Mesothelial cell of epicardium (in vitro differentiated cells): ENCODE results near the gene ZNF532. TPM values are rescaled to one million over a fixed set of nuclear protein-coding genes. Genes with fewer than 3 reads are reported as not detected.
A peak's percentile ranks its signal among the peaks of the same experiment; 100 is the strongest.

Source experiments
- DNase-seq, 2 experiments: peaks; one replicate each; pipeline ENCODE4 v3.0.0; 2021; ENCODE audit warnings: low spot score in 2 of 2; ENCODE audit not compliant: unreplicated experiment in 2 of 2
- H3K27ac Mint-ChIP-seq: 2 replicates; pipeline ENCODE4 v1.8.0; 2021; ENCODE audit warnings: mixed read lengths
- H3K27me3 Mint-ChIP-seq: 2 replicates; pipeline ENCODE4 v1.8.0; 2021; ENCODE audit warnings: low read depth, mixed read lengths
- H3K36me3 Mint-ChIP-seq: 2 replicates; pipeline ENCODE4 v1.8.0; 2021; ENCODE audit warnings: mixed read lengths
- H3K4me1 Mint-ChIP-seq: 2 replicates; pipeline ENCODE4 v1.8.0; 2021; ENCODE audit warnings: mixed read lengths
- H3K4me3 Mint-ChIP-seq: 2 replicates; pipeline ENCODE4 v1.8.0; 2021; ENCODE audit warnings: mild to moderate bottlenecking, moderate library complexity, mixed read lengths
- H3K9me3 Mint-ChIP-seq: 2 replicates; pipeline ENCODE4 v1.8.0; 2021; ENCODE audit warnings: mixed read lengths
- total RNA-seq: library from RNA; stranded (reverse); gene quantifications from 3 replicates; pipeline ENCODE4 v1.2.1, GENCODE V29; 2021
- TF ChIP-seq, protein P1 (sequence below): fragments of 200-600 bp; sonication (generic); IDR thresholded peaks from one replicate; pipeline ENCODE4 v1.5.0; 2021; ENCODE audit warnings: antibody characterized with exemption; ENCODE audit not compliant: unreplicated experiment

ZNF532 gene
- total RNA-seq, 1 donor from 2014 or later: 188 TPM

DNA sequence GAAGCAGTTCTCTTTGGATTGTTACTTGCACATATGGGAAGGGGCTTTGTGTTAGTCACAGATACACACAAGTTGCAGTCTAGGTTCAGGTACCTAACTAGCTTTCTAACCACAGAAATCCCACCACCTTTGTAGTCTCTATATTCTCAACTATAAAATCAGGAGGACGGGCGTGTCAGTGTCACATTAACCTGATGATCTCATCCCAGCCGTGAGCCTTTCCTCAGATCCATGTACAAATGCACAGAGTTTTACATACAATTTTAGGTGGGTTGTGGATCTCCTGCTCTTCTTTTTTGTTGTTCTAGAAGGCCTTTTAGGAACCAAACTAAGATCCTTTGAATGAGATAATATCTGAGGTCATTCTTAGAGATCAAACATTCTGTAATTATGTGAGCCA is 94.0 kb downstream of the ZNF532 start:
- Mint-ChIP-seq H3K9me3 (no peaks in the 10 kb centered on the region), H3K4me1 (peaks cover 4% of the 10 kb centered on the region), H3K27me3 (no peaks in the 10 kb centered on the region), H3K36me3 (peaks cover 44% of the 10 kb centered on the region), H3K27ac (no peak overlapping the region), H3K4me3 (no peak overlapping the region)
- DNase-seq: no peak
- TF ChIP-seq, protein P1, sequence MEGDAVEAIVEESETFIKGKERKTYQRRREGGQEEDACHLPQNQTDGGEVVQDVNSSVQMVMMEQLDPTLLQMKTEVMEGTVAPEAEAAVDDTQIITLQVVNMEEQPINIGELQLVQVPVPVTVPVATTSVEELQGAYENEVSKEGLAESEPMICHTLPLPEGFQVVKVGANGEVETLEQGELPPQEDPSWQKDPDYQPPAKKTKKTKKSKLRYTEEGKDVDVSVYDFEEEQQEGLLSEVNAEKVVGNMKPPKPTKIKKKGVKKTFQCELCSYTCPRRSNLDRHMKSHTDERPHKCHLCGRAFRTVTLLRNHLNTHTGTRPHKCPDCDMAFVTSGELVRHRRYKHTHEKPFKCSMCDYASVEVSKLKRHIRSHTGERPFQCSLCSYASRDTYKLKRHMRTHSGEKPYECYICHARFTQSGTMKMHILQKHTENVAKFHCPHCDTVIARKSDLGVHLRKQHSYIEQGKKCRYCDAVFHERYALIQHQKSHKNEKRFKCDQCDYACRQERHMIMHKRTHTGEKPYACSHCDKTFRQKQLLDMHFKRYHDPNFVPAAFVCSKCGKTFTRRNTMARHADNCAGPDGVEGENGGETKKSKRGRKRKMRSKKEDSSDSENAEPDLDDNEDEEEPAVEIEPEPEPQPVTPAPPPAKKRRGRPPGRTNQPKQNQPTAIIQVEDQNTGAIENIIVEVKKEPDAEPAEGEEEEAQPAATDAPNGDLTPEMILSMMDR: no peak

DNA sequence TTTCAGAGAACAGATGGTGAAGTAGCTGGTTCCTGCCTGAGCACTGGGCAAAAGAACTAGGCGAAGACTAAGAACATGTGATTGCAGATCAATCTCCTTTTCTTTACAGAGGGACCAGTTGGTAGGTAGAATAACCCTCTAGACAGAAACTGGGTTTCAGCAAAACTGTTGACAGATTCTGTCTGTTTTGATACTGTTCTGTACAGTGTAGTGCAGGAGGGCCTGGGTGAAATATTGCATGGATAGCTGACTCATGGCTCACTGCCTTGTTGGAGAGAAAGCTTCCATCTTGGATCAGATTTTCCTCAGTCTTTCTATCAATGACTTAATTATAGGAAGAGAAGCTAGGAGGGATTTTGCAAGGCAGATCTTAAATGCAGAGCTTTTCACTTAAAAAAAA is 95.8 kb downstream of the ZNF532 start:
- H3K27me3 Mint-ChIP-seq: no peaks in the 10 kb centered on the region
- no peak overlapping the region for H3K27ac Mint-ChIP-seq
- no peak for DNase-seq
- H3K36me3 Mint-ChIP-seq: peaks cover 46% of the 10 kb centered on the region
- H3K9me3 Mint-ChIP-seq: no peaks in the 10 kb centered on the region
- H3K4me1 Mint-ChIP-seq: peaks cover 16% of the 10 kb centered on the region
- H3K4me3 Mint-ChIP-seq: no peak overlapping the region
- TF ChIP-seq, protein P1: no peak

DNA sequence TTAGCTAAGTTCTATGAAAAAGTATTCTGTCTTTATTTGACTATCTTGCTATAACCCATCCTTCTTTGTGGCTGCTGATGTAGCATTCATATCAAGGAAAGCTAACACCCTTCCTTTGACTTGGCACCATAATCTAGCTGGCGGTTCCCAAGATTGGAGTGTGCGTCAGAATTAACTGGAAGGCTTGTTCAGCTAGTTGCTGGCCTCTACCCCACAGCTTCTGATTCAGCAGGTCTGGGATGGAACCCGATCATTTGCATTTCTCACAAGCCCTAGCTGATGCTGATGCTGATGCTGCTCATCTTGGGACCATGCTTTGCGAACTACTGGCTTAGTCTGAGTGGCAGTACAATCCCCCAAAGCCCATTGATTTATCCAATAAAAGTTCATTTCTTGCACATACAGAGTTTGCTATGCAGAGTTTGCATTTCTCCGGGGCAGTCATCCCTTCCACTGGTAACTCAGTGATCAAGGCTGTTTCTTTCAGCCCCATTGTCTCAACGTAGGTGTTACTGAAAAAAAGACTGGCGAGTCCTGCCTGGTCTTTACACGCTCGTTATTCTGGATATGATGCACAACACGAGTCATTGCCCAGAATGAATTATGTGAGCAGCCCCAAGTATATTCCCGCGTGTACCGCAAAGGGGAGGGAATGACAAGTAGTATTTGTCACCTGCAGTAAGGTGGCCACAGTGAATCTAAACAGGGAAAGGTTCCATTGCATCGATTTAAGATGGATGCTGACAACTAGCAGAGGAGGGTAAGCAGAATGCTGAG is 96.5 kb downstream of the ZNF532 start:
- DNase-seq: no peak
- Mint-ChIP-seq H3K27ac (no peak overlapping the region), H3K4me1 (peaks cover 21% of the 10 kb centered on the region), H3K36me3 (peaks cover 40% of the 10 kb centered on the region), H3K27me3 (no peaks in the 10 kb centered on the region), H3K4me3 (no peak overlapping the region), H3K9me3 (no peaks in the 10 kb centered on the region)
- TF ChIP-seq, protein P1: no peak

DNA sequence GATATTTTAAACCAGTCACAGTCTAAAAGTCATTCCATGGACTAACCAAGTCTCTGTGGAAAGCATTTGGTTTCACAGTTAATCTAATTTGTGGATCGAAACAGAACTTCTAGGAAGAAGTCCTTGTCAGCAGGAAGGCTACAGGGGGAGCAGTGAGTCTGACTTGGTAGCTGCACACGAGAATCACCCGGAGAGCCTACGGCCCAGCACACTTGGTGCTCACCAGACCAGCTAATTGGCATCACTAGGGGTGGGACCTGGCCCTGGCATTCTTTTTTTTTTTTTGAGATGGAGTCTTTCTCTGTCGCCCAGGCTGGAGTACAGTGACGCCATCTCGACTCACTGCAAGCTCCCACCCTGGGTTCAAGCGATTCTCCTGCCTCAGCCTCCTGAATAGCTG is 97.7 kb downstream of the ZNF532 start:
- no peaks in the 10 kb centered on the region for H3K27me3 Mint-ChIP-seq

DNA sequence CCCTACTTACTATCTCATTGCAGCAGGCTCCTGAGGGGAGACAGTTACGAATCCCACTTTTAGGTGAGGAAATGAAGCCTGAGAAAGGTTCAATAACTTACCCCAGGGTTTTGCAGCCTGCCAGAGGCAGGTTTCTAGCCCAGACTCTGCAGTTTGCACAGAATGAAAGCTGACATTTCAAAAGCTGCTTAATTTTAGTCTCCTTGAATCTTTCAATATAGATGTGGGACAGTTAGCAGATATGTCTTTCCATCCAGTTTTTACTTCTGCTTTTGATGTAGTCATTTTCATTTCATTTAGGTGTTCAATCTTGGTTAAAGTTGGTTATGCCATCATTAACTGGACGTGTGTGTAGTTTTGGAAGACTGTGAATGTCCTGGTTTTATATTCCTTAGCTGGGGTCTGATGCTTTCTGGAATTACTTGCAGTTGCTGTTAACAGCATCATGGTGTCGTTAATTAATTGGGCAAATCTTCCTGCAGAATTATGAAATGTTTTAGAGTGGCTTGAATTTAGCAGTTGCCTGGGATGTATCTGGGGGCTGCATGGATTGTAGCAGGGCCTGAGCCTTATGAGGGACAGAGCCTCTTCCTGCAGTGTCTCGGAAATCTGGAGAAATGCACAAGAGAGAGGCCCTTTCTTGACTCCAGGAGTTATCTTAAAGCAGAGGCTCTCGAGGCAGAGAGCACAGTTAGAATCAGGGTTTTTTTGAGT is 100.8 kb downstream of the ZNF532 start:
- peak overlapping the region; percentile 79 for H3K27ac Mint-ChIP-seq

More for the DNA sequence above, 97.7 kb downstream of the ZNF532 start:
- Mint-ChIP-seq H3K27ac (no peak overlapping the region), H3K4me1 (peaks cover 24% of the 10 kb centered on the region), H3K4me3 (no peak overlapping the region), H3K9me3 (no peaks in the 10 kb centered on the region), H3K36me3 (peaks cover 30% of the 10 kb centered on the region)
- TF ChIP-seq, protein P1: no peak
- no peak for DNase-seq

More for the DNA sequence above, 100.8 kb downstream of the ZNF532 start:
- H3K4me3 Mint-ChIP-seq: no peak overlapping the region
- peaks cover 24% of the 10 kb centered on the region for H3K4me1 Mint-ChIP-seq
- H3K36me3 Mint-ChIP-seq: peaks cover 40% of the 10 kb centered on the region
- no peaks in the 10 kb centered on the region for H3K9me3 Mint-ChIP-seq
- no peak for DNase-seq
- TF ChIP-seq, protein P1: no peak
- H3K27me3 Mint-ChIP-seq: no peaks in the 10 kb centered on the region
